Hepatocyte (in vitro differentiated cells): ENCODE data around the gene CACNB4.

Experiments
- EZH2 ChIP-seq: fragments of 200-600 bp; sonication (generic); IDR thresholded peaks from 2 replicates; pipeline ENCODE4 v1.6.1; 2016; ENCODE audit warnings: antibody characterized with exemption, mild to moderate bottlenecking, borderline replicate concordance
- EZH2phosphoT487 ChIP-seq: fragments of 200-600 bp; sonication (generic); IDR thresholded peaks from one replicate; pipeline ENCODE4 v1.6.1; 2018; ENCODE audit warnings: antibody characterized with exemption, mild to moderate bottlenecking, low read depth, moderate library complexity; ENCODE audit not compliant: unreplicated experiment, severe bottlenecking
- TF ChIP-seq, protein P1 (sequence below): fragments of 200-600 bp; sonication (generic); IDR thresholded peaks from 2 replicates; pipeline ENCODE4 v1.5.1; 2016; ENCODE audit warnings: antibody characterized with exemption, mild to moderate bottlenecking; ENCODE audit not compliant: poor library complexity

DNA sequence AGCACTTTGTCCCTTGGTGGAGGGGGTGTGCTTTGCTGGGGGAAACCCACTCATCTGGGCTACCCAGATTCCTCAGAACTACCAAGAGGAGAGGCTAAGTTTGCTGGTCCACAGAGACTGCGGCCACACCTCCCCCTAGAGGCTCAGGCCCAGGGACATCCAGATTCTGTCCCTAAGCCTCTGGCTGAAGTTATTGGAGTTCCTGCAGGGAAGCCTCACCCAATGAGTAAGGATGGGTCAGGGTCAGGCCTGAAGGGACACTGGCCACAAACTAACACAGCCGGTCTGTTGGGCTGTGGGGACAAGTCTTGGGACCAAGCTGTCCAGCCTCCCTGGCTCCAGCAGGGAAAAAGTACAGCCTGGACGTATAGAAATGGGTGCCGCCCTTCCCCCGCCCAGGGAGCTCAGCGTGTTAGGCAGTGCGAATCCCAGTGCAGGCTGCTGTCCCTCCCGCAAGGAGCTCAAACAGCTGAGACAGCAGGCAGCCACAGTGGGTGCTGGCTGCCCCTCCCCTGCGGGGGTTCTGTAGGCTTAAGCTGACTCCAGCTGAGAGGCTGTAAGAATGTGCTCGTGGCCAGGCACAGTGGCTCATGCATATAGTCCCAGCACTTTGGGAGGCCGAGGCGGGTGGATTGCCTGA, 183.7 kb downstream of the CACNB4 start:
- TF ChIP-seq, protein P1, sequence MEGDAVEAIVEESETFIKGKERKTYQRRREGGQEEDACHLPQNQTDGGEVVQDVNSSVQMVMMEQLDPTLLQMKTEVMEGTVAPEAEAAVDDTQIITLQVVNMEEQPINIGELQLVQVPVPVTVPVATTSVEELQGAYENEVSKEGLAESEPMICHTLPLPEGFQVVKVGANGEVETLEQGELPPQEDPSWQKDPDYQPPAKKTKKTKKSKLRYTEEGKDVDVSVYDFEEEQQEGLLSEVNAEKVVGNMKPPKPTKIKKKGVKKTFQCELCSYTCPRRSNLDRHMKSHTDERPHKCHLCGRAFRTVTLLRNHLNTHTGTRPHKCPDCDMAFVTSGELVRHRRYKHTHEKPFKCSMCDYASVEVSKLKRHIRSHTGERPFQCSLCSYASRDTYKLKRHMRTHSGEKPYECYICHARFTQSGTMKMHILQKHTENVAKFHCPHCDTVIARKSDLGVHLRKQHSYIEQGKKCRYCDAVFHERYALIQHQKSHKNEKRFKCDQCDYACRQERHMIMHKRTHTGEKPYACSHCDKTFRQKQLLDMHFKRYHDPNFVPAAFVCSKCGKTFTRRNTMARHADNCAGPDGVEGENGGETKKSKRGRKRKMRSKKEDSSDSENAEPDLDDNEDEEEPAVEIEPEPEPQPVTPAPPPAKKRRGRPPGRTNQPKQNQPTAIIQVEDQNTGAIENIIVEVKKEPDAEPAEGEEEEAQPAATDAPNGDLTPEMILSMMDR, result no peak
- no peak for TF ChIP-seq EZH2
- no peak for TF ChIP-seq EZH2phosphoT487
